Measurements from ENCODE around the gene SUN1.
"Not testable (repeated sequence)": the region's sequence is repeated elsewhere in the genome, so short reads cannot be mapped to it uniquely, and the experiment has no call there.

SUN1 gene

DNA sequence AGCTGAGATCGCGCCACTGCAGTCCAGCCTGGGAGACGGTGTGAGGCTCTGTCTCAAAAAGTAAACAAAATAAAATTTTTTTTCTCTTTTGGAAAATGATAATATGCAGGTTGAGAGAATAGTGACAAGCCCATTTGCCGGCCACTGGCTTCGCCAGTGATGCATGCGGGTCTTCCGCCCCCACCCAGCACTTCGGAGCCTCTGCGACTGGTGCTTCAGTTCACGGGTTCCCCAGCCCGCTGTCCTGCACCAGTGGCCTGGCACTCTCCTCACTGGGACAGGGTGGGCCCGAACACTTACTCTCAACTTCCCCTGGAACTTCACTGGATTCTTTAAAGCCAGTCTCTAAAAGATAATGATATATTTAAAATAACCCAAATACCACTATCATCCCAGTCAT is 2.7 kb downstream of the SUN1 start:
- no peak for DNase-seq

DNA sequence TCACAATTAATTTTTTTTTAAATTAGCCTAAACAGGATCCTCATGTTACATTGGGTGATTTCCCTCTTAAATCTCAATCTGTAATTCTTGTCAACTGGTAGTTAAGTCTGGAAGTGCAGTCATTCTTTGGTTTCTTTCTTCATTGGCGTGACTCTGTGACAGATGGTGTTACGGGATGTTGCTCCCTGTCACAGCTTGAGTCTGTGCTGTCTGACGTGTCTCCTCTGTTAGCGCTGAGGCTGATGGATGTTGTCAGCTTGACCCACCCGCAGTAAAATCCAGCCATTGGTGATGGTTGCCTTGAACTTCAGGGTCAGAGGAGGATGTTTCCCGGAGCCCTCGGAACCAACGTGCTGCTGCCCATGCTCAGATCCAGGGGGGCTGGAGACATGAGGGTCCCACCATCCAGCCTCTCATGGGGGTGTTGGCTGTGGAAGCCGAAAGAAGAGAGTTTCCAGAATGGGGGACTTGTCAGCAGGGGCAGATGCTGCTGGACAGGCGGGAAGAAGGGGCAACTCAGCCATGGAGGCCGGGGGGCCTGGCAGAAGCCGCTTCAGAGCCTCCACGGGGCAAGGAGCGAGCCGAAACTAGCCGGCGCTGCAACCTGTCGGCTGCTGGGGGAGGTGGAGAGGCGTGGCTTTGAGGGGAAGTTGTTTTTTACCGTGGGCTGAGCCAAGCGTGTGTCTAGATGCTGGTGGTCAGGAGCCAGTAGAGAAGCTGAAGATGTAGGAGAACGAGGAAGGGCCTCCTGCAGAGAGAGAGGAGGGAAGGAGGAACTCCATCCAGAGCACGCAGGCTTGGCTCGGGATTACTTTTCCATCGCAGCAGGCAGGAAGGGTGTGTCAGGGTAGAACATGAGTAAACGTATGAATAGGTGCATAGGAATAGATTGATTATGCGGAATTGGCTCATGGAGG is 3.5 kb downstream of the SUN1 start:
- DNase-seq, result no peak

DNA sequence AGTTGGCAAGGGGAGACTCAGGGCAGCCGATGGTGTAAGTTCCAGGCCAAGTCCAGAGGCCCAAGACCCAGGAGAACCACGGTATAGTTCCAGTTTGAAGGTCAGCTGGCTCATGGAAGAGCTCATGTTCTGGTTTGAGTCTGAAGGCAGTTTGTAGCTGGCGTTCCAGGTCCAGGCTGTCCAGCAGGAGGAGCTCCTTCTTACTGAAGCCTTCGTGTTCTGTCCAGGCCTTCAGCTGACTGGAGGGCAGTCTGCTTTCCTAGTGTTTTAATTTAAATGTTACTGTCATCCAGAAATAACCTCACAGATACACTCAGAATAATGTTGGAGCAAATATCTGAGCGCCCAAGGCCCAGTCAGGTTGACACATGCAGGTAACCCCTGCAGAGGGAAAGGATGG is 4.2 kb downstream of the SUN1 start:
- DNase-seq, result no peak

DNA sequence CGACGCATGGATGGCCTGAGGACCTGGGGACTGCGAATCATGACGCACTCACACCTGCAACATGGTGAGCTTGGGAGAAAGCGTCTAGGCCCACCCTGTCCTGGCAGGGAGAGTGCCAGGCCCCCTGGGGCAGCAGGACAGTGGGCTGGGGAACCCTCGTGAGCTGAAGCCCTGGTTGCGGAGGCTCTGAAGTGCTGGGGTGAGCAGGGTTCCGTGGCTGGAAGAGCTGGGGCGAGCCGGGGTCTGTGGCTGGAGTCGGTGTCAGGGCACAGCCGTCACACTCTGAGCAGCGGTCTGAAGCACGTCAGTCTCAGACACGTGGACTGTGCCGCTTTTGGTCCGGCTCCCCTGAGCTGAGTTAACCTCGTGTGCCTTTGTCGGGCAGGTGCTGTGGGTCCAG is 4.7 kb downstream of the SUN1 start:
- no peak for DNase-seq

DNA sequence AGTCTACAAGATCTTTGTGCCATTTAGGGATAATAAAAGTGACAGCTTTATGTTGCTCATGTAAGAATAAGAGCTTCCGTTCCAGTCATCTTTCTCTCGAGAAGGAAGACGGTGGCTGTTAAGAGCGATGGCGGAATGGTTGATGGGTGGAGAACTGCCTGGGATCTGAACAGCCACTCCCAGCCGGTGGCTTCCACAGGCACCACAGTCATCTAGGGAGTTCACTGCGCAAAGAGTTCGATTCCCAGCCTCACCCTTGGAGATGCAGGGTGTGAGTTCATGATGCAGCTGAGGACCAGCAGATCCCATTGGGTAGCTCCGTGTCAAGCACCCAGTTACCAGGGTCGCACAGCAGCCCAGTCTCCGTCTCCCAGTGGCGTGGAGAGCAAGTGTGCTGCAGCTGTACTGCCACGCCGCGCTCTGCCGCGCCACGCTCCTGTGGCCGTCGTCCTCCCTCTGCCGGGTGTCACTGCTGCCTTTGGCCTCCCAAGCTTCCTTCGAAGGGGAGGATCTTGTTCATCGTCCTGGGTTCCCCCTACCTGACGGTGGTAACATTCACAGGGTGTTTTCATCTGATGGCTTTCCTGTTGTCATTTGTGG is 7.8 kb downstream of the SUN1 start:
- DNase-seq, result no peak

DNA sequence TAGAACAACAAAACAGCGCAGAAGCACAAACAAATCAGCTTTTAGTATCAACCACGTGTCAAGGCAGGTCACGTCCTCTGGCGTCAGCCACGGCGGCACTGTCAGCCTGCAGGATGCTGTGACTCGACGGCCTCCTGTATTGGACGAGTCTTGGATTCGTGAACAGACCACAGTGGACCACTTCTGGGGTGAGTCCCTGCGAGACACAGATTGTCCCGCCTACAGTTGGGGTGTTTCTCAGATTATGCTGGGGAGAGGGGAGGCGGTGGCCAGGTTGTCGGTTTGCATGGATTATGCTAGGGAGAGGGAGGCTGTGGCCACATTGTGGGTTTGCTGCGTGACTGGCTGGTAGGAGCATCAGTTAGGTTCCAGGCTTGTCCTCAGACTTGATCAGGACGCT is 9.7 kb downstream of the SUN1 start:
- no peak for DNase-seq

DNA sequence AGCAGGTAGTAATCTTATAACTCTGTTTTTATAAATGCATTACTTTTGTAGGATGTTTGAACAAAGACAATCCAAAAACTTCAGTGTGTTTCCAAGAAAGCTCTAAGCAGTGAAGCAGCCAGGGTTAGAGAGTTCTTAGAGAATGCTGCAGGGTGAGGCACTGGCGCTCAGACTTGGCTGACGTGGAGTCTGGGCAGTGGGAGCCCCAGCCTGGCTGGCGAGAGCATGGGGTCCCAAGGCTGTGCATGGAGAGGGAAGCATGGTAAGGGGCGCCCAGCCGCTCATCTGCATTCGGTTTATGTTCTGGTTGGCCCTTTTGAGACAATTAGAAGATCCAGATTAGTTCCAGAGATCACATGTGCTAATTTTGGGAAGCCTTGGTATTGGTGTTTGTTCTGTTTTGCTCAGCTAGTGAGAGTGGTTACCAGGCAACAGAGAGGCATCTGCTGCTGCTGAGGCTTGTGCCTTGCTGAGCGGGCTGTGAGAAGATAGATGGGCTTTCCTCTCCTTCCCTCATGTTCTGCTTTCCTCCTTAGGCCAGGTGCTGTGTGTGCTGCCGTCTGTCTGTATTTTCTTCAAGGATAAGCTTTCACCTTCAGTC is 10.3 kb downstream of the SUN1 start:
- DNase-seq, result no peak

DNA sequence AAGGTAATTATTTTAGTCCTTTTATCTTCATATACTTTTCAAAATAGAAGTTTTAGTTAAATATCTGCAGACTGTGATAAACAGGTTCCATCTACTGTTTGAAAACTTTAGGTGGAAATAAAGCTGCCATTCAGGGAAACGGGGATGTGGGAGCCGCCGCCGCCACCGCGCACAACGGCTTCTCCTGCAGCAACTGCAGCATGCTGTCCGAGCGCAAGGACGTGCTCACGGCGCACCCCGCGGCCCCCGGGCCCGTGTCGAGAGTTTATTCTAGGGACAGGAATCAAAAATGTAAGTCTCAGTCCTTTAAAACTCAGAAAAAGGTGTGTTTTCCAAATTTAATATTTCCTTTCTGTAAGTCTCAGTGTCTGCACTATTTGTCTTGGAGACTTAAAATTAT is 11.0 kb downstream of the SUN1 start:
- no peak for DNase-seq

DNA sequence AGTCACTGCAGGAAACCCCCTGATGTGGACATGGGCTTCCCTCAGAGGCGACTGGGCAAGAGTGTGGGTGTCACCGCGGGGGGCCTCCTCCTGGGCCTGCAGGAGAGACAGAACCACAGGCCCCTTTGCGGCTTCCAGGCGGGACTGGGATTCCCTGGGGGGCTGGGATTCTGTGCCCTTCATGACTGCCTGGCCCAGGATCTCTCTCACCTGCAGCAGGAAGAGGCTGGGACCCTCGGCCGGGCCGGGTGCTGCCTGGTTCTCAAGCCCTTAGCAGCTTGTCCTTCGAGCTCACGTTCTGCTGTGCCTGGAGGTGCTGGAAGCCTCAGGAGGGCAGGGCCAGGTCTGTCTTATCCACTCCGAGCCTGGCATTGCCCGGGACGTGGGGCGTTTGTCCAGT is 11.8 kb downstream of the SUN1 start:
- no peak for DNase-seq

DNA sequence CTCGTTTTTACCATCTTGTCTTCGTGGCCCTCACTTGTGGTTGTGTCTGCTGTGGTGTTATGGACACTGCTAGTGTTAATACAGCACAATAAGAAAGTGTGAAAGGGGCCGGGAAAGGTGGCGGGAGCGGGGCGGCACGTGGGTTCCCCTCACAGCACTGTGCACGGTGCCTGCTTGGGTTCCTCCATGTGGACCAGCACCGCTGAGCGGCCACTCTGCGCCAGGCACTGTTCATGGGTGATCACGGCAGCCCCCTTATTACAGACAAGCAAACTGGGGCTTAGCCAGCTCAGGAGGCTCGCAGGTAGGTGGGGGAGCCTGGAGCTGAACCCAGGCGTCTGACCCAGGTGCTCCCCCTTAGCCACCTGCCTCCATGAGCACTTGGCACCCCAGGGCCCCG is 12.2 kb downstream of the SUN1 start:
- no peak for DNase-seq

DNA sequence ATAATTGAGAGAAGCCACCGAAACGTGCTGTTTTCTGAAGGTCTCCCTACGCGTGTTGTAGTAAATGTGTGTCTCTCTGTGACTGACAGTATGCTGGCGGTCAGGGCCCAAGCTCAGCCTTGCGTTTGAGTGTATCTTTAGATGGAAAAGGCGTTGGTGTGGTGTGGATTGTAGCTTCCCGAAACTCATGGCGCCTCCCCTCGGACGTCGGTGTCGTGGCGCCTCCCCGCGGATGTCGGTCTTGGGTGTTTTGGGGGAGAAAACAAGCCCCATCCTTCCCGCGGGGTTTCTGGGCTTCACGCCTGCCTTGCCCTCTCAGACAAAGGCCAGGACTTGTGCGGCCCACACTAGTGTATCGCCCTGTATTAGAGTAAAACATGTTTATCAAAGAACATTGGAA is 12.8 kb downstream of the SUN1 start:
- DNase-seq, result no peak

DNA sequence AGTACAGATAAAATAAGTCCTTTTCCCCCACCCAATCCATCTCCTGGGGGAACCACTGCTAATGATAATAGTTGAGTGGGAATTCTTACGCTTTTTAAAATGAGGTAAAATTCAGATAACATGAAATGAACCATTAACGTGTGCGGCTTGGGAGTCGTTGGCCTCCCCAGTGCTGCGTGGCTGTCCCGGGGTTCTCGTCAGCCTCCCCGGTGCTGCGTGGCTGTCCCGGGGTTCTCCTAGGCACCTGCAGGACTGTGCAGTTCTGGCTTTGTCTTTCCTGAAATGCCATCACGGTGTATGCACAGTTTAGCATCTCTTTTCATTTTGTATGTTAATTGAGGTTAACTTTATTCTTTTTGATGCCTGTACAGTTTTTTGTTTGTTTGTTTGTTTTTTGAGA is 13.5 kb downstream of the SUN1 start:
- DNase-seq, result no peak

DNA sequence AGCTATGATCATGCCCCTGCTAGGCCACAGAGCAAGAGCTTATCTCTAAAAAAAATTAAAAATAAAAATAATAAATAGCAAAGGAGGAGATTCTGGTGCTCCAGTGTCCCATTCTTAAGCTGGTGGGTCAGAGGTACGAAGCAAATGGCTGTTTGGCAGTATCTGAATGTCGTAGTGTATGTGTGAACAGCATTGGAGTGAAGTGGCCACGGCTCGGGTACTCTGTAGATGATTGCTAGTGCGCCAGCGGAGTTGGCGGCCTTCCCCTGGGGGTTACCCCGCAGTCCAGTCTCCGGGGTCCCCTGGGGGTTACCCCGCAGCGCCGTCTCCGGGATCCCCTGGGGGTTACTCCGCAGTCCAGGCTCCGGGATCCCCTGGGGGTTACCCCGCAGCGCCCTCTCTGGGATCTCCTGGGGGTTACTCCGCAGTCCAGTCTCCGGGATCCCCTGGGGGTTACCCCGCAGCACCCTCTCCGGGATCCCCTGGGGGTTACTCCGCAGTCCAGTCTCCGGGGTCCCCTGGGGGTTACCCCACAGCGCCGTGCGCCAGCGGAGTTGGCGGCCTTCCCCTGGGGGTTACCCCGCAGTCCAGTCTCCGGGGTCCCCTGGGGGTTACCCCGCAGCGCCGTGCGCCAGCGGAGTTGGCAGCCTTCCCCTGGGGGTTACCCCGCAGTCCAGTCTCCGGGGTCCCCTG is 14.8 kb downstream of the SUN1 start:
- not testable (repeated sequence) for DNase-seq

DNA sequence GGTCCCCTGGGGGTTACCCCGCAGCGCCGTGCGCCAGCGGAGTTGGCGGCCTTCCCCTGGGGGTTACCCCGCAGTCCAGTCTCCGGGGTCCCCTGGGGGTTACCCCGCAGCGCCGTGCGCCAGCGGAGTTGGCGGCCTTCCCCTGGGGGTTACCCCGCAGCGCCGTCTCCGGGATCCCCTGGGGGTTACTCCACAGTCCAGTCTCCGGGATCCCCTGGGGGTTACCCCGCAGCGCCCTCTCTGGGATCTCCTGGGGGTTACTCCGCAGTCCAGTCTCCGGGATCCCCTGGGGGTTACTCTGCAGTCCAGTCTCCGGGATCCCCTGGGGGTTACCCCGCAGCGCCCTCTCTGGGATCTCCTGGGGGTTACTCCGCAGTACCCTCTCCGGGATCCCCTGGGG is 15.5 kb downstream of the SUN1 start:
- not testable (repeated sequence) for DNase-seq

DNA sequence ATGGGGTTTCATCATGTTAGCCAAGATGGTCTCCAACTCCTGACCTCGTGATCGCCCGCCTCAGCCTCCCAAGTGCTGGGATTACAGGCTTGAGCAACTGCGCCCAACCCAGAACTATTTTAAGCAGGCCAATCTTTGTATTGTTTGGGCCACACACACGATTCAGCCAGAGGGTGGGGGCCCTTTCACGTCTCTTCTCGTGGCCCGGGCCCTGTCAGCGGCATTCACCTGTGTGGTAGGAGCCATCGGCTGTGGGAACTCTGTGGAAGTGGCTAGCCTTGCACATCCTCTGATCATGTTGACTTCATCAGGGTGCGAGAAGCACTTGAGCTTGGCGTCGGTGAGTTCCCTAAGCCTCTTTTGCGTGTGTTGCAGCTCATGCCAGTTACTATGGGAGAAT is 16.9 kb downstream of the SUN1 start:
- no peak for DNase-seq

DNA sequence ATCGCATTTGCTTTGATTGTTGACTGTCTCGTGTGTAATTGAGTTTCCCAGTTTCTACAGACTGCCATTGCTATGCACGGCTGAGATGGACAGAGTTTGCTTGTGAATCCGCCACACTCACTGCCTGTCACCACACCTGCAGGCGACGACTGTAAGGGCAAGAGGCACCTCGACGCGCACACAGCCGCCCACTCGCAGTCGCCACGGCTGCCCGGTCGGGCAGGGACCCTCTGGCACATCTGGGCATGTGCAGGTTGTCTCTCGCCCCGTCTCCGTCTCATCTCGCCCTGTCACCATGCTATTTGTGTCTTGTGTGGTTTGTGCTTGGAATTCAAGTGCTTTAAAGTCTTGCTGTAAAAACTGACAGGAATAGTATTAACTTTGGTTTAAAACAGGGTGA is 17.5 kb downstream of the SUN1 start:
- DNase-seq, result no peak

DNA sequence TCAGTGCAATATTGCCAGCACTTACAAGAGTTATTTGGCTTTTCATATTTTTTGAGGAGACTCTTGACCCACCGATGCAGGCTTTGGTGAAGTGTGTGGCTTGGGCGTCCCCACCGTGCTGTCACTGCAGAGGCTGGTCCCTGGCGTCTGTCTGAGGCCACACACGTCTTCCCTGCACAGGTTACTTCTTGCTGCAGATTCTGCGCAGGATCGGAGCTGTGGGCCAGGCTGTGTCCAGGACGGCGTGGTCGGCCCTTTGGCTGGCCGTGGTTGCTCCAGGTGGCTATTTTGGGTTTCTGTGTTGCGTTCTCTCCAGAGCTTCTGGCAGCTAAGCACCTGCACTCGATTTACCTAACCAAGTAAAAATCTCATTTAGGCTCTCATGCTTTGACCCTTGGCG is 18.9 kb downstream of the SUN1 start:
- no peak for DNase-seq

DNA sequence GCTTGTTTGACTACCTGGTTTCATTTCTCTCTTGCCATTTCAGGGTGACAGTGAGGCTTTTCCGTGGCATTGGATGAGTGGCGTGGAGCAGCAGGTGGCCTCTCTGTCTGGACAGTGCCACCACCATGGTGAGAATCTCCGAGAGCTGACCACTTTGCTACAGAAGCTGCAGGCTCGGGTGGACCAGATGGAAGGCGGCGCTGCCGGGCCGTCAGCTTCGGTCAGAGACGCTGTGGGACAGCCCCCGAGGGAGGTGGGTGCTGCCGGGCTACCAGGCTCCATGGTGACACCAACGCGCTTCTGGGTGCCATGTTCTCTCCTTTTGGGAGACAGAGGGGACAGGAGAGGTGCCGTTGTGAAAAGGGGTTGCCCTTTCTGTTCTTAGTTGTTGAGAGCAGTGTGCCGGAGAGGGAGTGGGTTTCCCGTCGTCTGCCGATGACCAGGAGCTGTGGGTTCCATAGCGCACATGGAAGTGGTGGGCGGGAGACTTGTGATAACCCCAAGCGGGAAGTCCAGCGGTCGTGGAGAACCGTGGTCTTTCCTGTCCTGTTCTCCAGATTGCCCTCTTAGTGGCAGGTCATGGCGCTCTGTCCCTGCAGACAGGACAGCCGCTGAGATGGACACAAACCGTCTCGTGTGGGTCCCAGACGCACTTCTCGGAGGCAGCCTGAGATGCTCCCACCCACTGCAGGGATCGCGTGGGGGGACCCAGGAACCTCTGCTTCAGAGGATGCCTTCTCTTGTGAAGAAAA is 21.3 kb downstream of the SUN1 start:
- no peak for DNase-seq

DNA sequence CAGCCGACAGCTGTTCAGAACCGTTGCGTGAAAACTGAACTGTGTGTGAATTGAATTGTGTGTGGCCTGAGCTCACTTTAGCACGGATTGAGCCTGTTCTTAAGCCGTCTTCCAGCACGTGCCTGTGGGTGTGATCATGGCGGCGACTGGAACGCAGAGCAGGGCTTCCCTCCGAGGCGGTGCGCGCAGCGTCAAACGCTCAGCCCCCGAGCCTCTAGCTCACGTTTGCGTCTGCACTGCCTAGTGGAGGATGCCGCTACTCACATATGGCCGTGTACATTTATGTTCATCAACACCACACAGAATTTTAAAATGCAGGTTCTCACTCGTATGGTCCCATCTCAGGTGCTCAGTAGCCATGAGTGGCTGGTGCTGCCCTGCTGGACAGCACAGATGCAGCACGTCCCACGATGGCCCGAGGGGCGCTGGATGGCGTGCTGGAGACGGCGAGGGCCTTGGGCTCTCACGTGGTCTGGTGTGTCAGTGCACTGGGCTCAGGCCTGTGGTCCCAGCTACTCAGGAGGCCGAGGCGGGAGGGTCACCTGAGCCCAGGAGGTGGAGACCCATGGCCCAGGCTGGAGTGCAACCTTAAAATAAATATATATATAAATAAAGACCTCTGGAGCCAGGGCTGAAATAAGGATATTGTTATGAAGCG is 22.0 kb downstream of the SUN1 start:
- no peak for DNase-seq

DNA sequence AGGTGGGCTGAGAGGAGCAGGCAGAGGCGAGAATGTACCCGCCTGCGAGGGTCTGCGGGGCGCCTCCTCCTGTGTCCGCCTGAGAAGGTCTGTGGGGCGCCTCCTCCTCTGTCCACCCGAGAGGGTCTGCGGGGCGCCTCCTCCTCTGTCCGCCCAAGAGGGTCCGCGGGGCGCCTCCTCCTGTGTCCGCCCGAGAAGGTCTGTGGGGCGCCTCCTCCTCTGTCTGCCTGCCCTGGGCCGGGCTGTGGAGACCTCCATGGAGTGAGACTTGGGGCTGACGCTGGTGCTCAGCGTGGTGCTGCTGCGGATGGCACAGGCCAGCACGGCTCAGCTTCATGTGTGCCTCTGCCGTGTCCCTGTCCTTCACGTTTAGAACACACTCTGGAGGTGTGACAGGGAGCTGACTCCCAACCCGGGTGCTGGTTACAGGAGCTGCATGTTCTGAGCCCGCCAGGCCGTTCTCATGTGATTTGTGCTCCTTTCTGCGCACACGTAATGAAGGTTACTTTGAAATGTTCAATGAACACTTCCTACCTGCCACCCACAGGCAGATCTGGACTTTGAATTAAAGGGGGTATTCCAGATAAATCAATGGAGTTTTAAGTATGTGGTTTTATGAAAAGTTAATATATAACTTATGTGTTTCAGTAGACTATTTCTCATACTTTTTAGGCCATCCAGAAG is 23.6 kb downstream of the SUN1 start:
- DNase-seq, result no peak

DNA sequence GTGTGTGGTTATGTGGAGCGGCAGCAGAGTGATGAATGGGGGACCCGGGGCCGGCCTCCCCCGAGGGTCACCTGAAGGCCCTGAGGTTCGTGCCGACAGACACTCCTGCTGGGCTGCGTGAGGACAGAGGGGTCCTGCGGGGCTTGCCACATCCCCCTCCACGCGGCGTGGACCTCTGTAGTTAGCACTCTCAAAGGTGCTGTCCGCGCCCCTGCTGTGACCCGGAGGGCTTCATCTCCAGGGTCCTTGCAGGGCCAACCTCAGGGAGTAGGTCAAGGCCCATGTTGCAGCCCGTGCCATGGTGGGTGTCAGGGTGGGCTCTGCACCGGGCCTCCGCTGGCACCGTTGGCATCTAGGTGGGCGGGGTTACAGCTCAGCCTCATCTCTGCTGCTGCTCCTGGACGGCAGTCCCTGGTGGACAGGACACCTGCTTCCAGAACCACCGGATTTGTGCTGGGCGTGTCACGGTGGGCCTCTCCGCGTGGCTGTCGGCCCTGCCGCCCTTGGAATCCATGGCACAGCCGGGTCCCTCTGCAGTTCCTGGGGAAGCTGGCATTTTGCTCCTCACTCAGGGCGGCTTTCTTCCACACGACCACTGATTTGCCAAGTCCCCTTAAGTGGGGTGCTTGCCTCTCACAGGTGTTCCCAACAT is 24.3 kb downstream of the SUN1 start:
- DNase-seq, result no peak
